Measurements from ENCODE around the gene CHST8.

- TF ChIP-seq CTCF (conservative IDR thresholded peaks at IDR 0.05 in 1 of 2, IDR thresholded peaks at IDR 0.05 in 1 of 2; ENCODE audit: extremely low read depth in 1 of 2, insufficient read depth in 1 of 2, low read depth in 1 of 2, low read length in 2 of 2) (no peak), EZH2 (IDR thresholded peaks at IDR 0.05; ENCODE audit: borderline replicate concordance, low read length) (no peak)
These were observed 147.5 kb downstream of the CHST8 start for GRCh38 chr19:33769208-33769607.

All from mammary epithelial cell (primary cell).